ENCODE measurements around the gene NEK5. TPM values are rescaled to one million over a fixed set of nuclear protein-coding genes. Genes with fewer than 3 reads are reported as not detected.

The NEK5 gene
- polyA plus RNA-seq, 1 donor from 2014 or later: 0.34 TPM

DNA sequence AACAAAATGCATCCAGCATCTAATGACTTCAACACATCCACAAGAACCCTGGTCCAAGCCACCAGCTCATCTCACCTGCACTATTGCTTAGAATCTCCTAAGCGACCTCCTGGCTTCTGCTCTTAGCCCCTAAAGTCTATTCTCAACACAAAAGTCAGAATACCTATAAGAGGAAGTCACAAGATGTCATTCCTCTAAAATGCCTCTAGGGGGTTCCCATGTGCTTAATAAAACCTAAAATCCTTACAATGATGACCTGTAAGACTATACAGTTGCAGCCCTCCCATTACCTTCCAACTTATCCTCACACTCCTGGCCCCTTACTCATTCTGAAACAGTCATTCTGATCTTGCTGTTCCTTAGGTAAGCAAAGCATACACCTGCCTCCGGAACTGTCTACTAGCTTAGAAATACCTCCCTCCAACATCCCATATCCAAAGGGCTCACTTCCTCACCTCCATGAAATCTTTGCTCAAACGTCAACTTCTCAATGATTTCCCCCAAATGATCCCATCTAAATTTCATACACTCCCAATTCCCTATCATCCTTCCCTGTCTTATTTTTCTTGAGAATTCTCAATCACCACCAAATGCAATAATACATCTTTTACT is 127.6 kb downstream of the NEK5 start:
- Mint-ChIP-seq H3K27me3 (peaks cover 14% of the 10 kb centered on the region), H3K9me3 (no peaks in the 10 kb centered on the region), H3K4me3 (no peak overlapping the region), H3K27ac (no peak overlapping the region), H3K4me1 (no peaks in the 10 kb centered on the region), H3K36me3 (no peaks in the 10 kb centered on the region)

DNA sequence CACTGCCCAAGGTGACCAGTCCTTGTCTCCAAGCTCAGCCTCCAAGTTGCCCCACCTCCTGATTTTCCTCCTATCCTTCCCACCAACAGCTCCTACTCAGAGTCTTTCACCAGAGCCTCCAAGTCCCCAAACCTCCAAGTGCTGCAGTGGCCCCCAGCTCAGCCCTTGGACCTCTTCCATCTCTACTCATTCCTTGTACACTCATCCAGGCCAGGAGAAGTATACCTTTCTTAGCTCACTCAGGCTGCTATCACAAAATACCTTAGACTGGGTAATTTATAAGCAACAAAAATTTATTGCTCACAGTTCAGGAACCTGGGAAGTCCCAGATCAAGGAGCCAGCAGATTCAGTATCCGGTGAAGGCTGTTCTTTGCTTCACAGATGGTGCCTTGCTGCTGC is 129.0 kb downstream of the NEK5 start:
- Mint-ChIP-seq H3K27ac (no peak overlapping the region), H3K27me3 (peaks cover 14% of the 10 kb centered on the region), H3K9me3 (no peaks in the 10 kb centered on the region), H3K4me3 (no peak overlapping the region), H3K36me3 (no peaks in the 10 kb centered on the region), H3K4me1 (no peaks in the 10 kb centered on the region)

DNA sequence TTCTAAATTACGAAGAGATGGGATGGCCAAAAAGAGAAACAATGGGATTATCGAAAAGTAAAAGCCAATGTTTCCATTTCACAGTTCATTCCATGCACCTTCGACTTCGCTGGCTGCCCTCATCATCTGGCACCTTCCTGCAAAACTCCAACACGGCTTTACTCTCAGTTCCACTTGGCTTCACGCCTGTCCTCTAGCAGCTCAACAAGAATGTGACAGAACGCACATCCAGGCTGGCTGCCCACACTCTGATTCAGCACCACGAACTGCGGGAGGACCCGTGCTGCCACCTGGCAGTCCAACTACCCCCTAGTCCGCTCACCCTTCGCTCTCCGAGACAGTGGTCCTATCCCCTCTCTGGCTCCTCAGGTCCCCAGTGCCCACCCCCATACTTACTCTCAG is 129.4 kb downstream of the NEK5 start:
- H3K27me3 Mint-ChIP-seq: peaks cover 14% of the 10 kb centered on the region
- no peaks in the 10 kb centered on the region for H3K9me3 Mint-ChIP-seq
- no peak overlapping the region for H3K27ac Mint-ChIP-seq
- H3K4me3 Mint-ChIP-seq: no peak overlapping the region
- H3K36me3 Mint-ChIP-seq: no peaks in the 10 kb centered on the region
- no peaks in the 10 kb centered on the region for H3K4me1 Mint-ChIP-seq

DNA sequence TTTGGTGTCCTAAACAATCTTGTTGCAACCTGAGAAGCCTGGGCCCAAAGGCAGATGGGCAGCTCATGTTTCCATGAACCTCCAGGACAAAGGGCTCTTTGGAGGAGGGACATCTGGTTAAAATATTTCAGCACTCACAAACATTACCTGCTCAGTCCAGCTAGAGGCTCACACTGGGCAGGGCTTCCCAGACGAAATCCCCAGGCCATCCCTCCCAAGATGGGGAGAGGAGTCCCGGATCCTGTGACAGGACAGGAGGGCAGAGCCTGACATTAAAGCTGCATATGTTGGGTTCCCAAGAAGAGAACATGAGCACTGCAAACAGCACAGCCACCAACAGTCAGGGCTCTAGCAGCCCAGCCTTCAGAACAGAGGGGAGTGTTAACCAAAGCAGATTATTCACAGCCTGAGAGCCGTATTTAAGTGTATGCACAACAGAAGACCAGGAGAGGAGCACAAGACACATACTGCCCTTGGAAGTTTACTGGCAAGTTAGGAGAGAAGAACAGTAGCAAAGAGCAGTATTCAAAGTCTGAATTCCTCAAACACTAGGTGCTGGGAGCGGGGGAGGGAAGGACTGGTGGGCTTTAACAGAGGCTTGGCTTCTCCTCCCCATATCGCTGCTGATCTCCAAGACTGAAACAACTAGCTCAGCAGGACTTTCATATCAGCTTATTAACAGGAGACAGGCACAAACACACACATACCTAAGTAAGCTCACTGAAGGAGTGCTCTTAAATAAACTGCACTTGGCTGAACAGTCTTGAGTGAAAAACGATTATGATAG is 130.0 kb downstream of the NEK5 start:
- H3K4me3 Mint-ChIP-seq: no peak overlapping the region

DNA sequence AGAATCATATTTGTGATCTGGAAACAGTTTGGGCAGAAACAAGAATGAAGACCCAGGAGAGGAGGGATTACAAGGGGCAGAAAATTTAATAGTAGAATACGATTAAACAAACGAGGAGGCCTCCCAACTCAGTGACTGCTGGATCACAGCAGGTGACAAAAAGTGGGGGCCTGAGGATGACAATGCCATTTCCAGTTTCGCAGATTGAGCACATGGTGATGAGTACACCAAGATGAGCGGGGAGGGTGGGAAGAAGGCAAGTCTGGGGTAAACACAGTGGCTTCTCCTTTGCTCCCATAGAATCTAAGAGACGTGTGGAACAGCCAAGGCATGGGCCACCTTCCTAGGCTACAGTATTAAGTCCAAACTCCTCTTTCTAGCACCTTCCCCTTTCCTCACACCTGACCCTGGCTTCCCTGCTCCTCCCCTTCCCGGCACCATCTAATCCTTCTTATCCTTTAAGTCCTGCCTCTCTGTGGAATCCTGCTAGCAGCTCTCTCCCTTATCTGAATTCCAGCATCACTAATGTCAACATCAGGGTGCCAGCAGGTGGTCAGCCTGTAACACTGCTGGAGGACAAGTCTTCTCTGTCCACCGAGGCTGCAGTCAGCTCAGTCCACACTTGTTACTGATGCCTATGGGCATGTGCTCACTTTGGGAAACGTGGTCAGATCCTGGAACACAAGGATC is 131.1 kb downstream of the NEK5 start:
- no peaks in the 10 kb centered on the region for H3K36me3 Mint-ChIP-seq
- H3K27ac Mint-ChIP-seq: no peak overlapping the region
- H3K4me3 Mint-ChIP-seq: no peak overlapping the region
- peaks cover 14% of the 10 kb centered on the region for H3K27me3 Mint-ChIP-seq
- H3K4me1 Mint-ChIP-seq: no peaks in the 10 kb centered on the region
- no peaks in the 10 kb centered on the region for H3K9me3 Mint-ChIP-seq

More for the DNA sequence above, 130.0 kb downstream of the NEK5 start:
- Mint-ChIP-seq H3K4me1 (no peaks in the 10 kb centered on the region), H3K27ac (no peak overlapping the region), H3K27me3 (peaks cover 14% of the 10 kb centered on the region), H3K9me3 (no peaks in the 10 kb centered on the region), H3K36me3 (no peaks in the 10 kb centered on the region)

DNA sequence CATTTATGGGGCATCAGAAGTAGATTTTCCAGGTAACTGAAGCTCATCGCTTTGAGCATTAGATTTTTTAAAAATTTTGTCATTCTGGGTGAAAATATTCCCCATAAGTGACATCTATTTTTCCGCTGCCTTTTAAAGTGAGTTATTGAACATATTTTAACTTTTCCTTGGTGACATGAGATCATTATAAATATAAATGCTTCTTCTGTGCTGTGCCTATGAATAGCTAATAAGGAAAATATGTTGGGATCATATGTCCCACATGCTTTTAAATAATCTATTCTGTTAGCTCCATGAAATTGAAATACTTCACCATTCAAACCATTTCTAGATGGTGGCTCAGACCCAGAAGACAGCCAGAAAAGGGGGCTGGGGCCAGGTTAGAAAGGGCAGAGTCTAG is 131.7 kb downstream of the NEK5 start:
- Mint-ChIP-seq H3K9me3 (no peaks in the 10 kb centered on the region), H3K4me3 (no peak overlapping the region), H3K4me1 (no peaks in the 10 kb centered on the region), H3K36me3 (no peaks in the 10 kb centered on the region), H3K27ac (no peak overlapping the region), H3K27me3 (peaks cover 14% of the 10 kb centered on the region)

DNA sequence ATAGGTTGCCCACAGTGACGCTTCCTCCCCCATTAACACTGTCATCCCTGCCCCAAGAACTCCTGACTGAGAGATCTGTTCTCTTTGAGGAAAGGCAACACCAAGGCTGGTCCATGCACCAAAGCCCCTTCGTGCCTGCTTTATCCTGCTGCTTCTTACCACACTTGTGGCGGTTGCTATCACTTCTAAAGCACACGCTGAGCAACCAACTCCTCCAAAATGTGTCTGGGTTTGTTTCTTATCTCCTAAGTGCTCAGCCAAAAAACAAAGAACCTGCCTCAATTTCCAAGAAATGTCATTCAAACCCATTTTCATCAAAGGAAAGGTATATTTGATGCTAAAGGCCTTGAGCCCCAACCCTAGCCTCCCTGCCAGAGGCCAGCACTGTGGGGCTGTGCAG is 132.2 kb downstream of the NEK5 start:
- H3K27ac Mint-ChIP-seq: peak overlapping the region in 1 of 3 donors; percentile 28
- peaks cover 14% of the 10 kb centered on the region for H3K27me3 Mint-ChIP-seq
- H3K9me3 Mint-ChIP-seq: no peaks in the 10 kb centered on the region
- no peak overlapping the region for H3K4me3 Mint-ChIP-seq
- no peaks in the 10 kb centered on the region for H3K4me1 Mint-ChIP-seq
- no peaks in the 10 kb centered on the region for H3K36me3 Mint-ChIP-seq

DNA sequence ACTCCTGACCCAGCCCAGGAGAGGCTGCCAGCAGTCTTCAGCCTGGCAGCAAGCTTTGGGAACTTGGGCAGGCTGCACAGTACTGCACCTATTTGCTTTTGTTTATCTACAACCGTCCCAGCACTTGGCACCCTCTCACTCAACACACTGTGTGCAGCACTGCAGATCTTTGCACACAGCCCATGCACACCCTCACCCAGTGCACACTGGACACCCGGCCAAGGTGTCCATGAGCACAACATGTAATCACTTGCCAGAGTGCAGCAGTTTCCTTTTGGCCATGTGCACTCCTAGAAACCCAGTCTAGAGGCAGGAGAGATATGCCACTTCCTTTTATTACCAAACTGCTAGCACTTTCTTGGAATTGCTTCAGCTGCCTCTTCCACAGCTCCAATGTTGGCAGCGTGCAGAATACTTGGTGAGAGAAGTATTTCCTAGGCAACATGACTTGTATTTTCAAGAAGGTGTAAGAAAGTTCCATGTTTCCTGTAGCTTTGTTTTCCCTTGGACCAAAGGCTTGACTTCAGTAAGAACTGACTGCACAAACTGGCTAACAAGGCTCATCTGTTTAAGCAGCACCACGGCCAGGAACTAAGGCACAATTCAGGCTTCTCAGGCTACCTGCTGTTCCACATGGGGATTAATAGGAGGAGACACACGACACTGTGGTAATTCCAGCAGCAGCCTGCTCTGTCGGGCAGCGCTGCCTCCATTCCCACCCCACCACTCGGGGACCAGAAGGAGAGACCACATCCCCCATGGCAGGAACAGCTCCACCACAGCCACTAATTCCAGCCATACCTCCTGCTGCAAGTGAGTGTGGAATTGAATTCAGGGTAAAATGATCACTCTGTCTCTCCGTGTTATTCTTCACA is 133.0 kb downstream of the NEK5 start:
- Mint-ChIP-seq H3K4me3 (no peak overlapping the region), H3K4me1 (no peaks in the 10 kb centered on the region), H3K27me3 (peaks cover 14% of the 10 kb centered on the region), H3K27ac (no peak overlapping the region), H3K36me3 (no peaks in the 10 kb centered on the region), H3K9me3 (no peaks in the 10 kb centered on the region)

DNA sequence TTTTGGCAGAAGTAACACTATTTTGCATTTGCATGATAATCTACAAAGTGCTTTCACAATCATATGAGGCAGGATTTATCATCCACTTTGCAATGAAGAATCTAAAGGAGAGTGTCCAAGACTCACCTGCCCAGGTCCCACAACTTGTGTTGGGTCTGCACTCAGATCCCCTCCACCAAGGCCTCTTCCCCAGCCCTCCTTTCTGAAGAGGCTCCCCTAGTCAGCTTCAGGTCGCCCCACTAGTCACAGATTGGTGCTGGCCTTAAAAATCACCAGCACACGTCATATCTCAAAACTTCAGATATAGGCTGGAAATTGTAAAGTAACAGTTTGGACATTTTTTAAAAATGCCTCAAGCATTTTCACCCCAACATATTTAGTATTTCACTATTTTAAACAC is 135.2 kb downstream of the NEK5 start:
- H3K27me3 Mint-ChIP-seq: peaks cover 6% of the 10 kb centered on the region
- H3K4me1 Mint-ChIP-seq: no peaks in the 10 kb centered on the region
- no peak overlapping the region for H3K27ac Mint-ChIP-seq
- no peak overlapping the region for H3K4me3 Mint-ChIP-seq
- no peaks in the 10 kb centered on the region for H3K9me3 Mint-ChIP-seq
- H3K36me3 Mint-ChIP-seq: no peaks in the 10 kb centered on the region

DNA sequence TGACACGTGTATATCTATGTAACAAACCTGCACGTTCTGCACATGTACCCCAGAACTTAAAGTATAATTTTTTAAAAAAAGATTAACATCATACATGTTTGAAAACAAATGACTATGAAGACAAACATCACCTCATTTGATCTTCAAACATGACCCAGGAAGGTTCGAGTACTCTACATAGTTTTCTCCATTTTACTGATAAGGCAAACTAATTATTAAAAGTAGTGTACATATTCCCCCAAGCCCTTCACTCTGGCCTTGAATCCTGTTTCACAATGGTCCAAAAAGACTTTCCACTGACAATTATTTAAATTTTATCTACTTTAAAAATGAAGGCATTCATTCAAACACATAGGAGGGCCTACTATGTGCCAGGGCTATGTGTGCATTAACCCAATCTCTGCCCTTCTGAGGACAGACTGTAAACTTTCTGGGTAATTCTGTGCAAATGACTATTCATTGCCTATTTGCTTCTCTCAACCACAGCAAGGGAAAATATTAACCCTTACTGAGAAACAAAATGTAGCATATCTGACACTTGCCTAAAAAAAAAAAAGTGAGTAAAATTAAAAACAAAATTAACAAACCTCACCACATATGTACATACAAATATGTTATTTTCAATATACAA is 139.8 kb downstream of the NEK5 start:
- H3K4me3 Mint-ChIP-seq: no peak overlapping the region
- H3K27me3 Mint-ChIP-seq: peaks cover 2% of the 10 kb centered on the region
- no peaks in the 10 kb centered on the region for H3K4me1 Mint-ChIP-seq
- peaks cover 0 to 3% (median 2%) of the 10 kb centered on the region in 3 donors for H3K9me3 Mint-ChIP-seq
- H3K27ac Mint-ChIP-seq: no peak overlapping the region
- H3K36me3 Mint-ChIP-seq: no peaks in the 10 kb centered on the region

Other genes starting within 250 kb of the NEK5 start
- gene ATP7B, start 117.6 kb downstream of the NEK5 start, polyA plus RNA-seq: not detected
- gene ALG11, start 116.7 kb downstream of the NEK5 start, polyA plus RNA-seq: 25.7 TPM
- gene UTP14C, start 104.4 kb downstream of the NEK5 start, polyA plus RNA-seq: 1.9 TPM
- gene NEK3, start 30.5 kb upstream of the NEK5 start, polyA plus RNA-seq: 8.3 TPM

All from IgD-negative memory B cell (primary cell).